Natural killer cell (primary cell): ENCODE measurements around the gene AP3D1. TPM values are rescaled to one million over a fixed set of nuclear protein-coding genes. Genes with fewer than 3 reads are reported as not detected.

ENCODE experiments used
- ATAC-seq, 3 donors: fragments of 150-1000 bp in 2 of 3; fragments of 200-7000 bp in 1 of 3; cut with Tn5 transposase; 1 replicate in 1 of 3; 2 replicates in 2 of 3; pipeline ENCODE4 v1.10.0; 2021; ENCODE audit warnings: mild to moderate bottlenecking in 2 of 3, moderate library complexity in 2 of 3
- DNase-seq, 2 donors: peaks; one replicate each; pipeline versions ENCODE4 v3.0.0 to v3.0.0-alpha.2; 2013 to 2021; ENCODE audit warnings: mixed read lengths in 1 of 2
- H3K27ac ChIP-seq: one replicate; pipeline ENCODE4 v1.5.1; 2013; ENCODE audit warnings: mild to moderate bottlenecking, low read length
- H3K27me3 ChIP-seq: one replicate; pipeline ENCODE4 v1.6.1; 2013; ENCODE audit warnings: low read length; ENCODE audit not compliant: control insufficient read depth, insufficient read depth
- H3K36me3 ChIP-seq: one replicate; pipeline ENCODE4 v1.6.1; 2013; ENCODE audit warnings: low read length; ENCODE audit not compliant: control insufficient read depth, insufficient read depth
- H3K4me1 ChIP-seq: one replicate; pipeline ENCODE4 v1.6.1; 2013; ENCODE audit warnings: low read length; ENCODE audit not compliant: control insufficient read depth, insufficient read depth
- H3K4me3 ChIP-seq: one replicate; pipeline ENCODE4 v1.5.1; 2013; ENCODE audit warnings: low read length
- H3K9me3 ChIP-seq: one replicate; pipeline ENCODE4 v1.6.1; 2013; ENCODE audit warnings: low read length; ENCODE audit not compliant: control insufficient read depth, insufficient read depth
- H3K27ac Mint-ChIP-seq, 2 donors: one replicate each; pipeline ENCODE4 v1.8.0; 2022; ENCODE audit warnings: mild to moderate bottlenecking in 2 of 2, mixed read lengths in 2 of 2, moderate library complexity in 1 of 2
- H3K27me3 Mint-ChIP-seq, 2 donors: one replicate each; pipeline ENCODE4 v1.8.0; 2022; ENCODE audit warnings: low read depth in 2 of 2, mixed read lengths in 2 of 2
- H3K36me3 Mint-ChIP-seq: one replicate; pipeline ENCODE4 v1.8.0; 2022; ENCODE audit warnings: mixed read lengths
- H3K4me1 Mint-ChIP-seq, 2 donors: one replicate each; pipeline ENCODE4 v1.8.0; 2022; ENCODE audit warnings: mixed read lengths in 2 of 2
- H3K4me3 Mint-ChIP-seq: one replicate; pipeline ENCODE4 v1.8.0; 2022; ENCODE audit warnings: mild to moderate bottlenecking, moderate library complexity, mixed read lengths
- H3K9me3 Mint-ChIP-seq, 2 donors: one replicate each; pipeline ENCODE4 v1.8.0; 2022; ENCODE audit warnings: mixed read lengths in 2 of 2
- WGBS: methylation state at CpG from one replicate; pipeline ENCODE4 v1.1.7; 2013; ENCODE audit warnings: missing lambda C conversion rate; ENCODE audit not compliant: insufficient coverage; 5-methylcytosine and 5-hydroxymethylcytosine counted together
- intact Hi-C: fragments of 100-400 bp; cut with micrococcal nuclease; formaldehyde crosslinking; loops from one replicate; pipeline ENCODE4 v1.14.2; 2022
- total RNA-seq, 4 donors: library from RNA; stranded (reverse); fragments of 120-200 nt in 1 of 4; gene quantifications; one replicate each; pipeline versions ENCODE4 v1.2.3 to v1.2.4, GENCODE V29; 2013 to 2022
- TF ChIP-seq, protein P1 (sequence below): fragments of 200-600 bp; IDR thresholded peaks from one replicate; pipeline ENCODE4 v1.8.0; 2022; ENCODE audit warnings: antibody characterized with exemption

Gene AP3D1
- total RNA-seq, 3 donors from 2014 or later (not counting 1 experiment from before 2014, with no cell fraction given): 74.6 to 93.1 (median 87.5) TPM

DNA sequence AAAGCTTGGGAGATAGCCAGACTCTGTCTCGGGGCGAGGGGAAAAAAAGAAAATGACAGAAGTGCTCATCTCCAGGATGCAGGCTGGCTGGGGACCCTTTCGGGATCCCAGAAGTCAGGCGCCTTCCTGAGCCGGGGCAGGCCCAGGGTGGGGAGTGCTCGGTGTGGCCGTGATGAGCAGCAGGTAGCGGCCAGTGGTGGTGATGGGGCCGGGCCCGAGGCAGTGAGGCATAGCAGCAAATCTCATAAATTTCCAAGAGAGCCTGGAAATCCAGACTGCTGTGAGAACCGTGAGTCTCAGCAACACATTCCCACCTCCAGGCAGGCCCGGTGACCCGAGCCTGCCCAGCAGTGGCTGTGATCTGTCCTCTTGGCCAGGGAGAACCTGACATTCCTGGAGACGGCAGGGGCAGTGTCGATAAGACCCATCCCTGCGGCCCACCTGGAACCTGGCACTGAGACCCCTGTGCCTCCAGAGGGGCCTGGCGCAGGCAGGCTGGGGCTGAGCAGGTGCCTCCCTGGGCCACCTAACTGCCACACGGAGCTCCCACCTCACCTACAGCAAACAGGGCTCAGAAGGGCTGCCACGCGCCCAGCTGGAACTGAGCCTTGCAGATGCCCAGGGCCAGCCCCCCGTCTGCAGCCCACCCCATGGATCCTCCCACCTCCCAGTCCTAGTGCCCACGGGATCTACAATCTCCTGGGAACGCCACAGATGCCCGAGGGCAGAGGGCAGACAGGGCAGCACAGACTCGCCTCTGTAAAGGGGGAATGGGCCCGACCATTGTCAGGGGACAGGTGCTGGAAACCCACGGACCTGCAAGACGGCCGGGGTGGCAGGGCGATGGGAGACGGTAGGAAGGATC lies 31.2 kb downstream of the AP3D1 start:
- ATAC-seq: no peak
- no peak overlapping the region for H3K4me3 ChIP-seq
- Mint-ChIP-seq H3K36me3 (no peaks in the 10 kb centered on the region), H3K27ac (no peak overlapping the region), H3K9me3 (no peaks in the 10 kb centered on the region), H3K4me3 (no peak overlapping the region), H3K4me1 (peaks cover 0 to 4% of the 10 kb centered on the region in 2 donors), H3K27me3 (no peaks in the 10 kb centered on the region)
- TF ChIP-seq, protein P1, sequence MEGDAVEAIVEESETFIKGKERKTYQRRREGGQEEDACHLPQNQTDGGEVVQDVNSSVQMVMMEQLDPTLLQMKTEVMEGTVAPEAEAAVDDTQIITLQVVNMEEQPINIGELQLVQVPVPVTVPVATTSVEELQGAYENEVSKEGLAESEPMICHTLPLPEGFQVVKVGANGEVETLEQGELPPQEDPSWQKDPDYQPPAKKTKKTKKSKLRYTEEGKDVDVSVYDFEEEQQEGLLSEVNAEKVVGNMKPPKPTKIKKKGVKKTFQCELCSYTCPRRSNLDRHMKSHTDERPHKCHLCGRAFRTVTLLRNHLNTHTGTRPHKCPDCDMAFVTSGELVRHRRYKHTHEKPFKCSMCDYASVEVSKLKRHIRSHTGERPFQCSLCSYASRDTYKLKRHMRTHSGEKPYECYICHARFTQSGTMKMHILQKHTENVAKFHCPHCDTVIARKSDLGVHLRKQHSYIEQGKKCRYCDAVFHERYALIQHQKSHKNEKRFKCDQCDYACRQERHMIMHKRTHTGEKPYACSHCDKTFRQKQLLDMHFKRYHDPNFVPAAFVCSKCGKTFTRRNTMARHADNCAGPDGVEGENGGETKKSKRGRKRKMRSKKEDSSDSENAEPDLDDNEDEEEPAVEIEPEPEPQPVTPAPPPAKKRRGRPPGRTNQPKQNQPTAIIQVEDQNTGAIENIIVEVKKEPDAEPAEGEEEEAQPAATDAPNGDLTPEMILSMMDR: no peak
- no peak overlapping the region for H3K27ac ChIP-seq
- H3K9me3 ChIP-seq: no peaks in the 10 kb centered on the region
- 97% methylated on average over 31 of the region's 31 CpGs for WGBS
- no peak for DNase-seq
- H3K27me3 ChIP-seq: no peaks in the 10 kb centered on the region
- intact Hi-C loops: no loop called here
- no peaks in the 10 kb centered on the region for H3K4me1 ChIP-seq
- H3K36me3 ChIP-seq: peaks cover 79% of the 10 kb centered on the region

DNA sequence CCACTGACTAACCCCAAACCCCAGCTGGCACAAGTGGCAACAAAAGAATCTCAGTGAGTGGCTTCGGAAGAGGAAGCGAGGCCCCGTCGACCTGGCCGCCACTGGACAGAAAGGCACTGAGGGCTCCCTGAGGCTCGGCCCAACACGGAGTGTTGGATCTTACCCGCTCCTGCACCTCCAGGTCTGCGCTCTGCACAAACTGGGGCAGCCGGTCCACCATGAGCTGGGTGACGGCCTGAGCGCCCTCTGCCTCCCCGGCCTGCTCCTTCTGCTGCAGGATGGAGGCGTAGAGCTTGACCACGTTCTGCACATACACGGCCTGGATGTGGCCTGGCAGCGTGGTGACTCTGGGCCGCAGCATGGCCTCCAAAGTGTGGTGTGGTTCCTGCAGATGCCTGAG lies 32.9 kb downstream of the AP3D1 start:
- H3K36me3 Mint-ChIP-seq: no peaks in the 10 kb centered on the region
- Histone ChIP-seq H3K4me3 (no peak overlapping the region), H3K4me1 (peaks cover under 1% of the 10 kb centered on the region), H3K9me3 (no peaks in the 10 kb centered on the region), H3K27me3 (no peaks in the 10 kb centered on the region), H3K36me3 (peaks cover 91% of the 10 kb centered on the region), H3K27ac (no peak overlapping the region)
- no peak overlapping the region for H3K27ac Mint-ChIP-seq
- intact Hi-C loops: no loop called here
- ATAC-seq: no peak
- WGBS: 86% methylated on average over 18 of the region's 18 CpGs
- H3K27me3 Mint-ChIP-seq: no peaks in the 10 kb centered on the region
- peaks cover 0 to 10% of the 10 kb centered on the region in 2 donors for H3K4me1 Mint-ChIP-seq
- TF ChIP-seq, protein P1: no peak
- H3K9me3 Mint-ChIP-seq: no peaks in the 10 kb centered on the region
- DNase-seq: no peak
- H3K4me3 Mint-ChIP-seq: no peak overlapping the region

DNA sequence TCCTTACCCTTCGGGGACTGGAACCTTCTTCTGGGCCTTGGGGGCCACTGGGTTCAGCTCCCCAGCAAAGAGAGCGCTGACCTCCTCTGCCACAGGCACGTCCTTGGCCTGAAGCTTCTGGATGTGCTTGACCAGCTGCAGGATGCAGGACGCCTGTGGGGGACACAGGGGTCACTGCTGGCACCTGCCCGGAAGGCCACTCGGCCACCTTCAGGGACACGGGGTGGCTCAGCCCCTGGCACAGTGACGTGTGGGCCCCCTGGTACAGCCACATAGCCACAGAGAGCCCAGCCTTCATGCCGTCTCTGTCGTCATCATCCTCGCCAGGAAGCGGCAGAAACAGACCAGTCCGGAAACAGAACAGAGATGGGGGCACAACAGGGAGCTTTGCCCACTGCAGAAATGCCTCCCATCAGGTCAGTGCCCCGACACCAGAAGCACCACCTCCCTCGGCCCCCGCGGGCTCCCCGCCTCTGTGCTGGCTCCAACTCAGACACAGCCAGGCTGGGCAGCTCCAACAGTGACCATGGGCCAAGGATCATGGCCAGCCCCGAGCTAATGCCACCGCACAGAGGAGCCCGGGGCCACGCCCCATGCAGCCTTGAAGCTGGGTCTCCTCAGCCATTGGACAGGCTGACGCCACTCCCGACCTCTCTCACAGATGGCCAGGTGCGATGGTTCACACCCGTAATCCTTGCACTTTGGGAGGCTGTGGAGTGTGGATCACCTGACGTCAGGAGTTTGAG lies 34.0 kb downstream of the AP3D1 start:
- whole genome bisulfite sequencing: 97% methylated on average over 27 of the region's 27 CpGs
- intact Hi-C loops: no loop called here
- H3K27ac Mint-ChIP-seq: no peak overlapping the region
- H3K9me3 Mint-ChIP-seq: no peaks in the 10 kb centered on the region
- DNase-seq (no peak), ATAC-seq (no peak)
- H3K4me3 Mint-ChIP-seq: no peak overlapping the region
- Histone ChIP-seq H3K36me3 (peaks cover 87% of the 10 kb centered on the region), H3K4me3 (no peak overlapping the region), H3K27me3 (no peaks in the 10 kb centered on the region), H3K27ac (no peak overlapping the region), H3K9me3 (no peaks in the 10 kb centered on the region), H3K4me1 (peaks cover 11% of the 10 kb centered on the region)
- no peaks in the 10 kb centered on the region for H3K27me3 Mint-ChIP-seq
- TF ChIP-seq, protein P1: no peak
- H3K4me1 Mint-ChIP-seq: peaks cover 2 to 17% of the 10 kb centered on the region in 2 donors
- H3K36me3 Mint-ChIP-seq: no peaks in the 10 kb centered on the region
